H1 (cell line): Measurements from ENCODE around the gene ACVR1. TPM values are rescaled to one million over a fixed set of nuclear protein-coding genes. Genes with fewer than 3 reads are reported as not detected.

ENCODE experiments used
- CTCF ChIA-PET: fragments of 300-600 bp; sonication (Branson Sonifier 250); formaldehyde crosslinking; loops from one replicate; lab custom pipeline; 2021; ENCODE audit not compliant: partially characterized antibody; lab: Charles Lee
- POLR2A ChIA-PET: fragments of 300-600 bp; sonication (Branson Sonifier 250); formaldehyde crosslinking; loops from one replicate; lab custom pipeline; 2021; ENCODE audit warnings: inconsistent platforms; ENCODE audit not compliant: partially characterized antibody; lab: Charles Lee
- DNase-seq, 2 experiments: peaks; one replicate each; pipeline versions ENCODE4 v3.0.0 to v3.0.0-alpha.2; 2010 to 2022; ENCODE audit warnings: low spot score in 2 of 2, low read depth in 1 of 2, mixed read lengths in 1 of 2
- FAIRE-seq: peaks from 2 replicates; lab custom pipeline; 2011; peaks lifted over from hg19 to GRCh38; lab: Jason Lieb, UNC
- H2AFZ ChIP-seq: 2 replicates; pipeline ENCODE4 v1.8.1; 2012; ENCODE audit warnings: low read length, inconsistent platforms
- H2AK5ac ChIP-seq: 2 replicates; pipeline ENCODE4 v1.6.1; 2013; ENCODE audit warnings: low read depth, low read length
- H2BK120ac ChIP-seq: replicated peaks from 2 replicates; pipeline ENCODE3; 2013; ENCODE audit warnings: low read depth, low read length, inconsistent platforms
- H2BK12ac ChIP-seq: 2 replicates; pipeline ENCODE4 v1.6.1; 2013; ENCODE audit warnings: low read depth, low read length
- H2BK15ac ChIP-seq: 2 replicates; pipeline ENCODE4 v1.6.1; 2013; ENCODE audit warnings: low read length
- H2BK20ac ChIP-seq: 2 replicates; pipeline ENCODE4 v1.6.1; 2013; ENCODE audit warnings: low read length
- H2BK5ac ChIP-seq: 2 replicates; pipeline ENCODE4 v1.6.1; 2013; ENCODE audit warnings: low read depth, low read length
- H3K14ac ChIP-seq: 2 replicates; pipeline ENCODE4 v1.6.1; 2013; ENCODE audit warnings: inconsistent platforms; ENCODE audit not compliant: insufficient read length
- H3K18ac ChIP-seq: 2 replicates; pipeline ENCODE4 v1.6.1; 2013; ENCODE audit warnings: low read length; ENCODE audit errors: extremely low read depth
- H3K23ac ChIP-seq: 2 replicates; pipeline ENCODE4 v1.6.1; 2013; ENCODE audit warnings: inconsistent platforms; ENCODE audit not compliant: insufficient read length
- H3K23me2 ChIP-seq: 2 replicates; pipeline ENCODE4 v1.6.1; 2013; ENCODE audit warnings: low read depth, low read length
- H3K27ac ChIP-seq: 2 replicates; pipeline ENCODE4 v1.6.1; 2011; ENCODE audit warnings: low read depth, low read length, inconsistent platforms
- H3K27me3 ChIP-seq, 4 experiments: replicated peaks in 1 of 4; 1 replicate in 1 of 4; 2 replicates in 3 of 4; pipeline versions ENCODE4 v1.6.1 to v1.8.1; 2011 to 2013; ENCODE audit warnings: low read length in 3 of 4, mild to moderate bottlenecking in 3 of 4, inconsistent platforms in 2 of 4, mixed read lengths in 2 of 4, moderate library complexity in 1 of 4; ENCODE audit not compliant: control insufficient read depth in 3 of 4, insufficient read depth in 3 of 4; ENCODE audit errors: extremely low read depth in 1 of 4
- H3K36me3 ChIP-seq, 4 experiments: 2 replicates each; pipeline versions ENCODE4 v1.6.1 to v1.8.1; 2011 to 2013; ENCODE audit warnings: mild to moderate bottlenecking in 4 of 4, low read length in 3 of 4, moderate library complexity in 2 of 4, control low read depth in 1 of 4, inconsistent platforms in 1 of 4; ENCODE audit not compliant: insufficient read depth in 4 of 4, control insufficient read depth in 2 of 4
- H3K4ac ChIP-seq: replicated peaks from 2 replicates; pipeline ENCODE3; 2013; ENCODE audit warnings: low read length, low read depth, mixed read lengths, inconsistent platforms; ENCODE audit not compliant: insufficient read length
- H3K4me1 ChIP-seq, 4 experiments: replicated peaks in 1 of 4; 1 replicate in 1 of 4; 2 replicates in 3 of 4; pipeline versions ENCODE4 v1.6.1 to v1.8.1; 2011 to 2013; ENCODE audit warnings: low read length in 3 of 4, inconsistent platforms in 2 of 4, mixed read lengths in 1 of 4; ENCODE audit not compliant: insufficient read depth in 4 of 4, control insufficient read depth in 3 of 4
- H3K4me2 ChIP-seq, 2 experiments: 2 replicates each; pipeline versions ENCODE4 v1.6.1 to v1.8.1; 2011 to 2013; ENCODE audit warnings: low read depth in 2 of 2, low read length in 2 of 2, control low read depth in 1 of 2, inconsistent platforms in 1 of 2, mild to moderate bottlenecking in 1 of 2; ENCODE audit not compliant: insufficient read depth in 1 of 2
- H3K4me3 ChIP-seq, 4 experiments: fragments of 200-600, 300-600 bp in 1 of 4; sonication (generic), shearing (Covaris generic), sonication (Bioruptor Twin) in 1 of 4; 2 replicates each; pipeline versions ENCODE4 v1.5.1 to v1.8.1; 2011 to 2016; ENCODE audit warnings: low read length in 4 of 4, low read depth in 3 of 4, control low read depth in 2 of 4, inconsistent platforms in 2 of 4, mild to moderate bottlenecking in 2 of 4, mixed read lengths in 1 of 4, moderate library complexity in 1 of 4; ENCODE audit not compliant: insufficient read depth in 2 of 4; ENCODE audit errors: extremely low read depth in 1 of 4
- H3K56ac ChIP-seq: replicated peaks from 2 replicates; pipeline ENCODE3; 2013; ENCODE audit warnings: low read depth, mild to moderate bottlenecking, mixed read lengths, low read length, inconsistent platforms; ENCODE audit not compliant: insufficient read length
- H3K79me1 ChIP-seq: 2 replicates; pipeline ENCODE4 v1.6.1; 2013; ENCODE audit warnings: low read depth, low read length, control low read depth
- H3K79me2 ChIP-seq, 2 experiments: 2 replicates each; pipeline versions ENCODE4 v1.6.1 to v1.8.1; 2012 to 2013; ENCODE audit warnings: low read length in 2 of 2, mild to moderate bottlenecking in 2 of 2, inconsistent platforms in 1 of 2; ENCODE audit not compliant: insufficient read depth in 2 of 2, control insufficient read depth in 1 of 2
- H3K9ac ChIP-seq, 4 experiments: replicated peaks in 1 of 4; 1 replicate in 1 of 4; 2 replicates in 3 of 4; pipeline versions ENCODE4 v1.6.1 to v1.8.1; 2011 to 2013; ENCODE audit warnings: low read depth in 3 of 4, low read length in 3 of 4, control low read depth in 2 of 4, mild to moderate bottlenecking in 2 of 4, moderate library complexity in 2 of 4, inconsistent platforms in 1 of 4; ENCODE audit errors: extremely low read depth in 1 of 4
- H3K9me3 ChIP-seq, 2 experiments: 2 replicates each; pipeline versions ENCODE4 v1.6.1 to v1.8.1; 2012 to 2013; ENCODE audit warnings: mild to moderate bottlenecking in 2 of 2, moderate library complexity in 2 of 2, control low read depth in 1 of 2, inconsistent platforms in 1 of 2, low read depth in 1 of 2, low read length in 1 of 2, mixed read lengths in 1 of 2; ENCODE audit not compliant: insufficient read depth in 2 of 2
- H4K20me1 ChIP-seq, 2 experiments: replicated peaks in 1 of 2; 2 replicates each; pipeline versions ENCODE3 to v1.8.1; 2011 to 2013; ENCODE audit warnings: inconsistent platforms in 2 of 2, low read length in 2 of 2, mild to moderate bottlenecking in 1 of 2; ENCODE audit not compliant: insufficient read depth in 2 of 2, control insufficient read depth in 1 of 2
- H4K5ac ChIP-seq: 2 replicates; pipeline ENCODE4 v1.6.1; 2013; ENCODE audit warnings: low read length, low read depth, mixed read lengths, inconsistent platforms; ENCODE audit not compliant: insufficient read length
- H4K8ac ChIP-seq: 2 replicates; pipeline ENCODE4 v1.8.0; 2013; ENCODE audit warnings: mild to moderate bottlenecking, moderate library complexity, low read length, inconsistent platforms; ENCODE audit not compliant: insufficient read depth; ENCODE audit errors: extremely low read depth
- H4K91ac ChIP-seq: replicated peaks from 2 replicates; pipeline ENCODE3; 2013; ENCODE audit warnings: low read length, mixed read lengths, inconsistent platforms; ENCODE audit not compliant: insufficient read length
- CBX8 ChIP-seq: fragments of 300-800, 300-1000 bp; sonication (generic); IDR thresholded peaks from 2 replicates; pipeline ENCODE4 v1.7.1; 2016; ENCODE audit warnings: low read depth, low read length, borderline replicate concordance
- CREB1 ChIP-seq: IDR thresholded peaks from 2 replicates; pipeline ENCODE4 v1.6.1; 2012; ENCODE audit warnings: inconsistent platforms
- FOSL1 ChIP-seq: IDR thresholded peaks from 2 replicates; pipeline ENCODE4 v1.6.1; 2011; ENCODE audit warnings: mild to moderate bottlenecking, low read depth, low read length, moderate library complexity; ENCODE audit not compliant: insufficient read depth
- KDM1A ChIP-seq: fragments of 200-600, 300-600 bp; sonication (generic); IDR thresholded peaks from 2 replicates; pipeline ENCODE4 v1.7.1; 2016; ENCODE audit warnings: mild to moderate bottlenecking, low read length, borderline replicate concordance
- USF2 ChIP-seq: IDR thresholded peaks from 2 replicates; pipeline ENCODE4 v1.6.1; 2011; ENCODE audit warnings: low read length, improper control_type of control experiment
- WGBS, 2 experiments: shearing (Covaris generic) in 1 of 2; methylation state at CpG; one replicate each; pipeline versions ENCODE4 v1.1.6 to v1.1.7; 2013 to 2015; ENCODE audit warnings: low lambda C conversion rate in 2 of 2, mixed read lengths in 2 of 2, inconsistent platforms in 1 of 2, low coverage in 1 of 2, missing lambda C conversion rate in 1 of 2; ENCODE audit not compliant: insufficient replicate concordance in 2 of 2, insufficient coverage in 1 of 2, insufficient read length in 1 of 2; ENCODE audit errors: extremely low coverage in 1 of 2, missing lambda C conversion rate in 1 of 2; 5-methylcytosine and 5-hydroxymethylcytosine counted together
- polyA plus RNA-seq, 7 experiments: library from polyadenylated mRNA; depleted of rRNA in 3 of 7; stranded (reverse) in 5 of 7; unstranded in 2 of 7; fragments of >200 nt in 5 of 7; fragments of 200-250 nt in 2 of 7; gene quantifications; 1 replicate in 5 of 7; 2 replicates in 1 of 7; 4 replicates in 1 of 7; pipeline versions ENCODE4 v1.2.1 to v1.2.3, GENCODE V29; 2011 to 2013; ENCODE audit warnings: missing spikeins in 2 of 7, mixed read lengths in 2 of 7
- total RNA-seq: library from RNA; stranded (reverse); fragmentation: NEBNext Ultra II Directional; extraction: Animal tissue kit (Norgen Biotek cat#: 25700); gene quantifications from 2 replicates; pipeline ENCODE4 v1.2.1, GENCODE V29; 2021

ACVR1 gene
- total and polyA plus RNA-seq, 2 of the 8 experiments (the other 6 are each of a cell fraction or from before 2014, with no cell fraction given), result 8.5 to 17.7 TPM

- H2BK20ac ChIP-seq, result no peak overlapping the region
- TF ChIP-seq FOSL1, result no peak
- TF ChIP-seq CREB1, result no peak
- no peak for TF ChIP-seq CBX8
- no peak for TF ChIP-seq KDM1A
- no peak for TF ChIP-seq USF2
Observed at GRCh38 chr2:157868993-157869392, 7.1 kb downstream of the ACVR1 start.

More at GRCh38 chr2:157868993-157869392, 7.1 kb downstream of the ACVR1 start:
- Histone ChIP-seq H2AFZ (no peak overlapping the region), H3K27me3 (no peaks in the 10 kb centered on the region), H3K36me3 (no peaks in the 10 kb centered on the region), H3K23ac (no peak overlapping the region), H3K56ac (no peak overlapping the region), H2BK15ac (no peak overlapping the region), H3K4me2 (no peak overlapping the region), H3K18ac (no peak overlapping the region), H3K4ac (no peak overlapping the region), H2BK120ac (no peak overlapping the region), H2BK12ac (no peak overlapping the region), H3K79me2 (peaks cover 4 to 82% of the 10 kb centered on the region in 2 experiments; a peak in 3 of 4 replicates), H2AK5ac (no peak overlapping the region), H3K9ac (no peak overlapping the region), H4K91ac (no peak overlapping the region), H4K20me1 (peaks cover 0 to 3% of the 10 kb centered on the region in 2 experiments), H3K4me1 (peaks cover 3 to 19% (median 7%) of the 10 kb centered on the region in 4 experiments; a peak in 6 of 7 replicates), H4K5ac (no peak overlapping the region), H3K9me3 (no peaks in the 10 kb centered on the region), H3K14ac (no peak overlapping the region), H3K23me2 (no peaks in the 10 kb centered on the region), H3K79me1 (peaks cover 2% of the 10 kb centered on the region; the same call in 1 of the 2 replicates), H3K4me3 (no peak overlapping the region), H4K8ac (no peak overlapping the region), H3K27ac (no peak overlapping the region), H2BK5ac (no peak overlapping the region)
- DNase-seq, result no peak
- 89% methylated on average over 2 of the region's 2 CpGs; no CpG with 5 or more reads in 1 of the 2 experiments for WGBS, 2 experiments
- no peak for FAIRE-seq
- POLR2A ChIA-PET, result no interaction called here
- CTCF ChIA-PET, result interaction anchor here (1.0 to 1.2 kb wide), 2 partner anchors 36 to 155 kb away, joined by 3 read pairs; no protein-coding TSS in a partner anchor
